Measurements from ENCODE around the gene KIF3C. TPM values are rescaled to one million over a fixed set of nuclear protein-coding genes. Genes with fewer than 3 reads are reported as not detected.

The KIF3C gene
- total and polyA plus RNA-seq, 2 of the 8 experiments (the other 6 are each of a cell fraction or from before 2014, with no cell fraction given), result 13.4 to 58.1 TPM

GRCh38 chr2:25877431-25878360, 104.6 kb downstream of the KIF3C start (continued):
- TF ChIP-seq CHD1 (IDR thresholded peaks at IDR 0.05; ENCODE audit: low read depth, low read length) (no peak), POLR2A (IDR thresholded peaks at IDR 0.05; ENCODE audit: control extremely low read depth in 1 of 2, low read depth in 2 of 2, low read length in 2 of 2) (peak in 1 of 2 experiments; percentile 35; a peak in 1 of 3 replicates), TAF7 (optimal IDR thresholded peaks at IDR 0.05; ENCODE audit: borderline replicate concordance, low read depth, low read length) (no peak), EGR1 (IDR thresholded peaks at IDR 0.05; ENCODE audit: borderline replicate concordance, low read depth, low read length) (no peak), SUZ12 (IDR thresholded peaks at IDR 0.05; ENCODE audit: low read length) (no peak), SP4 (IDR thresholded peaks at IDR 0.05; ENCODE audit: low read length) (no peak), SP2 (IDR thresholded peaks at IDR 0.05; ENCODE audit: low read length) (no peak), GTF2F1 (IDR thresholded peaks at IDR 0.05; ENCODE audit: borderline replicate concordance, low read depth, low read length) (no peak), CTCF (IDR thresholded peaks at IDR 0.05; ENCODE audit: control extremely low read depth in 1 of 3, insufficient read depth in 1 of 3, low read depth in 1 of 3, low read length in 3 of 3) (no peak), TBP (IDR thresholded peaks at IDR 0.05; ENCODE audit: low read depth, low read length) (no peak; the same call in 1 of the 2 replicates), YY1 (IDR thresholded peaks at IDR 0.05; ENCODE audit: low read depth, low read length) (no peak), JUN (IDR thresholded peaks at IDR 0.05; ENCODE audit: low read depth, low read length) (no peak), SP1 (IDR thresholded peaks at IDR 0.05; ENCODE audit: low read depth, low read length) (no peak), MAFK (IDR thresholded peaks at IDR 0.05; ENCODE audit: low read depth, low read length) (no peak), ATF3 (IDR thresholded peaks at IDR 0.05; ENCODE audit: insufficient read depth, low read depth, low read length) (no peak), RNF2 (IDR thresholded peaks at IDR 0.05; ENCODE audit: borderline replicate concordance, low read depth, low read length, missing control alignments, poor library complexity, severe bottlenecking) (no peak), JUND (IDR thresholded peaks at IDR 0.05; ENCODE audit: low read length) (no peak), CBX8 (IDR thresholded peaks at IDR 0.05; ENCODE audit: borderline replicate concordance, low read depth, low read length) (no peak), TAF1 (IDR thresholded peaks at IDR 0.05; ENCODE audit: low read depth, low read length) (peak; percentile 53), SIN3A (conservative IDR thresholded peaks at IDR 0.05 in 1 of 2, IDR thresholded peaks at IDR 0.05 in 1 of 2; ENCODE audit: low read depth in 1 of 2, low read length in 2 of 2) (peak in 1 of 2 experiments; percentile 54; a peak in 1 of 4 replicates)

Data from H1 (cell line).